ENCODE data around the gene TRIM56.

DNA sequence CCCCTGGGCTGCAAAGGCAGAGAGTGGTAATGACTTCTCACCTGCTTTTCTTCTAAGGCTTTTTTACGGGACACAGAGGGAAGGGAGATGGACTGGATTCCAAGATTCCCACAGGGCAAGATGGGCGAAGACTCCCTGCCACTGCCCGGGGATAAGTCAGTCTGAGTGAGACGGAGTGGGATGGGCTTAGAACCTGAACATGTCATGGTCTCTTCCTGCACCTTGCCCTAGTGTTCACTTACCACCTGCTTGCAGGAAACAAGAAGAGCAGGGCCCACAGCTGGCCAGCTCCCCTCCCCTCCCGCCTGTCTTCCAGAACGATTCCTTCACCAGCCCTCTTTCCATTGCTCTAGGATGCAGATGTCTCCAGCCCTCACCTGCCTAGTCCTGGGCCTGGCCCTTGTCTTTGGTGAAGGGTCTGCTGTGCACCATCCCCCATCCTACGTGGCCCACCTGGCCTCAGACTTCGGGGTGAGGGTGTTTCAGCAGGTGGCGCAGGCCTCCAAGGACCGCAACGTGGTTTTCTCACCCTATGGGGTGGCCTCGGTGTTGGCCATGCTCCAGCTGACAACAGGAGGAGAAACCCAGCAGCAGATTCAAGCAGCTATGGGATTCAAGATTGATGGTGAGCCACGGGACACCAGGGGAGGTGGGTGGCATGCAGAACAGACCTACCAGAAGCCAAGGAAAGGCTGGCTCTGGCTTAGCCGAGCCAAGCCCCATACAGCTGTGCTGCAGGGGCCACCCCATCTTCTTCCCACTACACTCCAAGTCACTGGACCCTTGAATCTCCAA, 43.0 kb downstream of the TRIM56 start:
- no peak for TF ChIP-seq POLR2A (IDR thresholded peaks at IDR 0.05)
- TF ChIP-seq, protein P1, sequence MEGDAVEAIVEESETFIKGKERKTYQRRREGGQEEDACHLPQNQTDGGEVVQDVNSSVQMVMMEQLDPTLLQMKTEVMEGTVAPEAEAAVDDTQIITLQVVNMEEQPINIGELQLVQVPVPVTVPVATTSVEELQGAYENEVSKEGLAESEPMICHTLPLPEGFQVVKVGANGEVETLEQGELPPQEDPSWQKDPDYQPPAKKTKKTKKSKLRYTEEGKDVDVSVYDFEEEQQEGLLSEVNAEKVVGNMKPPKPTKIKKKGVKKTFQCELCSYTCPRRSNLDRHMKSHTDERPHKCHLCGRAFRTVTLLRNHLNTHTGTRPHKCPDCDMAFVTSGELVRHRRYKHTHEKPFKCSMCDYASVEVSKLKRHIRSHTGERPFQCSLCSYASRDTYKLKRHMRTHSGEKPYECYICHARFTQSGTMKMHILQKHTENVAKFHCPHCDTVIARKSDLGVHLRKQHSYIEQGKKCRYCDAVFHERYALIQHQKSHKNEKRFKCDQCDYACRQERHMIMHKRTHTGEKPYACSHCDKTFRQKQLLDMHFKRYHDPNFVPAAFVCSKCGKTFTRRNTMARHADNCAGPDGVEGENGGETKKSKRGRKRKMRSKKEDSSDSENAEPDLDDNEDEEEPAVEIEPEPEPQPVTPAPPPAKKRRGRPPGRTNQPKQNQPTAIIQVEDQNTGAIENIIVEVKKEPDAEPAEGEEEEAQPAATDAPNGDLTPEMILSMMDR (IDR thresholded peaks at IDR 0.05) = no peak

All from heart left ventricle (tissue), 13 donors.